ENCODE data around the gene BLOC1S5.
A peak's percentile ranks its signal among the peaks of the same experiment; 100 is the strongest.
"Not testable (repeated sequence)": the region's sequence is repeated elsewhere in the genome, so short reads cannot be mapped to it uniquely, and the experiment has no call there.

The BLOC1S5 gene

GRCh38 chr6:8000636-8001035 lies 63.6 kb downstream of the BLOC1S5 start:
- in situ Hi-C loops (cut with MboI; ENCODE audit: low pct_unique_long_range_greater_than_20kb, low sequenced_read_pairs): no loop called here
- no peak for DNase-seq

GRCh38 chr6:8000188-8000596 lies 64.0 kb downstream of the BLOC1S5 start:
- in situ Hi-C loops (cut with MboI; ENCODE audit: low pct_unique_long_range_greater_than_20kb, low sequenced_read_pairs): no loop called here
- no peak for DNase-seq

GRCh38 chr6:7999201-7999600 lies 65.0 kb downstream of the BLOC1S5 start:
- in situ Hi-C loops (cut with MboI; ENCODE audit: low pct_unique_long_range_greater_than_20kb, low sequenced_read_pairs): loop anchor here (25.0 kb wide), 1 partner anchor 262 kb away; the partner anchor contains the start of gene BMP6
- DNase-seq: no peak

- DNase-seq: no peak
- in situ Hi-C loops (cut with MboI; ENCODE audit: low pct_unique_long_range_greater_than_20kb, low sequenced_read_pairs): loop anchor here (25.0 kb wide), 1 partner anchor 261 kb away; the partner anchor contains the start of gene BMP6
Measured at GRCh38 chr6:7998103-7998725, 66.0 kb downstream of the BLOC1S5 start.

- in situ Hi-C loops (cut with MboI; ENCODE audit: low pct_unique_long_range_greater_than_20kb, low sequenced_read_pairs): loop anchor here (25.0 kb wide), 1 partner anchor 260 kb away; the partner anchor contains the start of gene BMP6
- DNase-seq: no peak
Measured at GRCh38 chr6:7997286-7997685, 66.9 kb downstream of the BLOC1S5 start.

GRCh38 chr6:7996538-7997111 lies 67.6 kb downstream of the BLOC1S5 start:
- no peak for DNase-seq
- in situ Hi-C loops (cut with MboI; ENCODE audit: low pct_unique_long_range_greater_than_20kb, low sequenced_read_pairs): loop anchor here (25.0 kb wide), 1 partner anchor 259 kb away; the partner anchor contains the start of gene BMP6

- in situ Hi-C loops (cut with MboI; ENCODE audit: low pct_unique_long_range_greater_than_20kb, low sequenced_read_pairs): loop anchor here (25.0 kb wide), 1 partner anchor 257 kb away; the partner anchor contains the start of gene BMP6
- no peak for DNase-seq
Measured at GRCh38 chr6:7993952-7994351, 70.2 kb downstream of the BLOC1S5 start.

GRCh38 chr6:7993399-7993798 lies 70.8 kb downstream of the BLOC1S5 start:
- no peak for DNase-seq
- in situ Hi-C loops (cut with MboI; ENCODE audit: low pct_unique_long_range_greater_than_20kb, low sequenced_read_pairs): loop anchor here (25.0 kb wide), 1 partner anchor 256 kb away; the partner anchor contains the start of gene BMP6

- DNase-seq: peak; percentile 77
- in situ Hi-C loops (cut with MboI; ENCODE audit: low pct_unique_long_range_greater_than_20kb, low sequenced_read_pairs): loop anchor here (25.0 kb wide), 1 partner anchor 255 kb away; the partner anchor contains the start of gene BMP6
Measured at GRCh38 chr6:7992002-7992815, 72.0 kb downstream of the BLOC1S5 start.

- DNase-seq: no peak
- in situ Hi-C loops (cut with MboI; ENCODE audit: low pct_unique_long_range_greater_than_20kb, low sequenced_read_pairs): loop anchor here (25.0 kb wide), 1 partner anchor 254 kb away; the partner anchor contains the start of gene BMP6
Measured at GRCh38 chr6:7991536-7991935, 72.7 kb downstream of the BLOC1S5 start.

- in situ Hi-C loops (cut with MboI; ENCODE audit: low pct_unique_long_range_greater_than_20kb, low sequenced_read_pairs): loop anchor here (25.0 kb wide), 1 partner anchor 249 kb away; the partner anchor contains the start of gene BMP6
Measured at GRCh38 chr6:7986219-7986618, 78.0 kb downstream of the BLOC1S5 start.

GRCh38 chr6:7983967-7984366 lies 80.2 kb downstream of the BLOC1S5 start:
- not testable (repeated sequence) for DNase-seq
- in situ Hi-C loops (cut with MboI; ENCODE audit: low pct_unique_long_range_greater_than_20kb, low sequenced_read_pairs): loop anchor here (25.0 kb wide), 1 partner anchor 247 kb away; the partner anchor contains the start of gene BMP6

More at GRCh38 chr6:7986219-7986618, 78.0 kb downstream of the BLOC1S5 start:
- no peak for DNase-seq

GRCh38 chr6:7979831-7980230 lies 84.4 kb downstream of the BLOC1S5 start:
- in situ Hi-C loops (cut with MboI; ENCODE audit: low pct_unique_long_range_greater_than_20kb, low sequenced_read_pairs): loop anchor here (25.0 kb wide), 1 partner anchor 243 kb away; the partner anchor contains the start of gene BMP6
- no peak for DNase-seq

GRCh38 chr6:7978736-7979135 lies 85.5 kb downstream of the BLOC1S5 start:
- DNase-seq: peak; percentile 91
- in situ Hi-C loops (cut with MboI; ENCODE audit: low pct_unique_long_range_greater_than_20kb, low sequenced_read_pairs): loop anchor here (25.0 kb wide), 1 partner anchor 241 kb away; the partner anchor contains the start of gene BMP6

GRCh38 chr6:7976485-7977056 lies 87.6 kb downstream of the BLOC1S5 start:
- no peak for DNase-seq
- in situ Hi-C loops (cut with MboI; ENCODE audit: low pct_unique_long_range_greater_than_20kb, low sequenced_read_pairs): loop anchor here (25.0 kb wide), 1 partner anchor 239 kb away; the partner anchor contains the start of gene BMP6

- in situ Hi-C loops (cut with MboI; ENCODE audit: low pct_unique_long_range_greater_than_20kb, low sequenced_read_pairs): loop anchor here (25.0 kb wide), 1 partner anchor 238 kb away; the partner anchor contains the start of gene BMP6
- DNase-seq: no peak
Measured at GRCh38 chr6:7975764-7976146, 88.4 kb downstream of the BLOC1S5 start.

GRCh38 chr6:7974938-7975763 lies 89.0 kb downstream of the BLOC1S5 start:
- in situ Hi-C loops (cut with MboI; ENCODE audit: low pct_unique_long_range_greater_than_20kb, low sequenced_read_pairs): loop anchor here (25.0 kb wide), 1 partner anchor 238 kb away; the partner anchor contains the start of gene BMP6
- peak; percentile 78 for DNase-seq

GRCh38 chr6:7974565-7974937 lies 89.6 kb downstream of the BLOC1S5 start:
- DNase-seq: no peak
- in situ Hi-C loops (cut with MboI; ENCODE audit: low pct_unique_long_range_greater_than_20kb, low sequenced_read_pairs): no loop called here
